Tibial nerve (tissue), 4 donors: ENCODE data around the gene TDRKH.

Experiments used
- CTCF ChIP-seq, 5 experiments: fragments of 200-600 bp in 3 of 5; fragments of 450-650 bp in 2 of 5; sonication (generic) in 3 of 5; IDR thresholded peaks; one replicate each; pipeline ENCODE4 v1.5.1; 2016 to 2019; ENCODE audit warnings: antibody characterized with exemption in 5 of 5, mild to moderate bottlenecking in 3 of 5, moderate library complexity in 2 of 5
- EP300 ChIP-seq, 2 donors: sonication (generic); formaldehyde crosslinking; IDR thresholded peaks; one replicate each; pipeline ENCODE4 v1.6.1; 2017; ENCODE audit warnings: antibody characterized with exemption in 2 of 2, mild to moderate bottlenecking in 1 of 2
- POLR2A ChIP-seq, 2 donors: fragments of 450-650 bp; IDR thresholded peaks; one replicate each; pipeline ENCODE4 v1.6.1; 2017; ENCODE audit warnings: antibody characterized with exemption in 2 of 2, mild to moderate bottlenecking in 2 of 2, moderate library complexity in 2 of 2

GRCh38 chr1:151814971-151815545, 24.8 kb upstream of the TDRKH start:
- TF ChIP-seq CTCF (IDR thresholded peaks at IDR 0.05): no peak
- TF ChIP-seq POLR2A (IDR thresholded peaks at IDR 0.05): no peak
- TF ChIP-seq EP300 (IDR thresholded peaks at IDR 0.05): no peak
